Measurements from ENCODE around the gene RAX2. TPM values are rescaled to one million over a fixed set of nuclear protein-coding genes. Genes with fewer than 3 reads are reported as not detected.

RAX2 gene
- total RNA-seq, 1 donor from 2014 or later, result not detected

DNA sequence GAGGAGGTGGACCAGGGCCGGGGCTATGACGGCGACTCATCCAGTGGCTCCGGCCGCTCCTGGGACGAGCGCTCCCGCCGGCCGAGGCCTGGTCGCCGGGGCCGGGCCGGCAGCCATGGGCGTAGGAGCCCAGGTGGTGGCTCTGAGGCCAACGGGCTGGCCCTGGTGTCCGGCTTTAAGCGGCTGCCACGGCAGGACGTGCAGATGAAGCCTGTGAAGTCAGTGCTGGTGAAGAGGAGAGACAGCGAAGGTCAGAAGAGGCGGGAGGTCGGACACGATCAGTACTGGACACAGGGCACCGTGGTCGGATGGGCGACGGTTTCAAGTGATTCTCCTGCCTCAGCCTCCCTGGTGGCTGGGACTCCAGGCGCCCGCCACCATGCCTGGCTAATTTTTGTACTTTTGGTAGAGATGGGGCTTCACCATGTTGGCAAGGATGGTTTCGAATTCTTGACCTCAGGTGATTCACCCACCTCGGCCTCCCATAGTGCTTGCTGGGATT is 41.5 kb downstream of the RAX2 start:
- DNase-seq (ENCODE audit: low read depth), result no peak
- H3K36me3 ChIP-seq (ENCODE audit: control insufficient read depth, insufficient read depth, low read length), result no peaks in the 10 kb centered on the region
- no peak for TF ChIP-seq CTCF (IDR thresholded peaks at IDR 0.05; ENCODE audit: insufficient read depth, low read length, poor library complexity, severe bottlenecking)
- no peak overlapping the region for H3K4me3 ChIP-seq (ENCODE audit: low read depth, low read length)
- H3K27me3 ChIP-seq (ENCODE audit: control insufficient read depth, insufficient read depth, low read length), result peaks cover 5% of the 10 kb centered on the region

DNA sequence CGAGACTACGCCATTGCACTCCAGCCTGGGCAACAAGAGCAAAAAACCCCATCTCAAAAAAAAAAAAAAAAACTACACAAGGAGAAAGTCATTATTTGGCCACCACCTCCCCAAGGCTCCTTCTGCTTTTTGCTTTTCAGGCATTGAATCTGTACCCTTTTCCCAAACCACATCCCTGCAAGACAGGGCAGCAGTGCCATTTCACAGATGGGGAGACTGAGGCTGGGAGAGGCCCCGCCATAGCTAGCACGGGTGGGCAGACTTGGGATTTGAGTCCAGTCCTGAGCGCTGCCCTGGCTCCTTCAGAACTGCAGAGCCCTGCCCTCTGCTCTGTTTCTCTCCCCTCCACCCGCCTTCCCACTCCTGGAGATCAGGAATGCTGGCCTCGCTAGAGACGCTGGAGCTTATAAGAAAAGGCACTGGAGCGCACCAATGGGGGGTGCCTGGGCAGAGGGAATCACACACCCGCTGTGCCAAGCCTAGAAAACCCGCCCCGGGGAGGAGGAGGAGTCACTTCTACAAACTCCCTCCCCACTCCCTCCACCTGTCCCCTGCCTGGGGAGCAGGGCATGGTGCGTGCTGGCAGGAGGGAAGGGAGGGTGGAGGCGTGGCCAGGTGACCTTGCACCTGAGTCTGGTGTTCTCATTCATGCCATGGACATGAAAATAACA is 46.3 kb downstream of the RAX2 start:
- TF ChIP-seq CTCF (IDR thresholded peaks at IDR 0.05; ENCODE audit: insufficient read depth, low read length, poor library complexity, severe bottlenecking), result no peak
- Histone ChIP-seq H3K36me3 (ENCODE audit: control insufficient read depth, insufficient read depth, low read length) (no peaks in the 10 kb centered on the region), H3K27me3 (ENCODE audit: control insufficient read depth, insufficient read depth, low read length) (peaks cover 34% of the 10 kb centered on the region), H3K4me3 (ENCODE audit: low read depth, low read length) (no peak overlapping the region)
- no peak for DNase-seq (ENCODE audit: low read depth)

- Histone ChIP-seq H3K27me3 (ENCODE audit: control insufficient read depth, insufficient read depth, low read length) (peaks cover 39% of the 10 kb centered on the region), H3K4me3 (ENCODE audit: low read depth, low read length) (no peak overlapping the region), H3K36me3 (ENCODE audit: control insufficient read depth, insufficient read depth, low read length) (no peaks in the 10 kb centered on the region)
- no peak for TF ChIP-seq CTCF (IDR thresholded peaks at IDR 0.05; ENCODE audit: insufficient read depth, low read length, poor library complexity, severe bottlenecking)
- no peak for DNase-seq (ENCODE audit: low read depth)
These were observed 46.9 kb downstream of the RAX2 start for GRCh38 chr19:3725121-3725520.

GRCh38 chr19:3723883-3724282 is 48.1 kb downstream of the RAX2 start:
- H3K4me3 ChIP-seq (ENCODE audit: low read depth, low read length), result no peak overlapping the region
- no peaks in the 10 kb centered on the region for H3K36me3 ChIP-seq (ENCODE audit: control insufficient read depth, insufficient read depth, low read length)
- TF ChIP-seq CTCF (IDR thresholded peaks at IDR 0.05; ENCODE audit: insufficient read depth, low read length, poor library complexity, severe bottlenecking), result no peak
- peaks cover 39% of the 10 kb centered on the region for H3K27me3 ChIP-seq (ENCODE audit: control insufficient read depth, insufficient read depth, low read length)
- DNase-seq (ENCODE audit: low read depth), result no peak

GRCh38 chr19:3723110-3723488 is 48.9 kb downstream of the RAX2 start:
- TF ChIP-seq CTCF (IDR thresholded peaks at IDR 0.05; ENCODE audit: insufficient read depth, low read length, poor library complexity, severe bottlenecking), result no peak
- Histone ChIP-seq H3K27me3 (ENCODE audit: control insufficient read depth, insufficient read depth, low read length) (peaks cover 39% of the 10 kb centered on the region), H3K4me3 (ENCODE audit: low read depth, low read length) (no peak overlapping the region)

More at GRCh38 chr19:3723110-3723488, 48.9 kb downstream of the RAX2 start:
- DNase-seq (ENCODE audit: low read depth), result no peak
- no peaks in the 10 kb centered on the region for H3K36me3 ChIP-seq (ENCODE audit: control insufficient read depth, insufficient read depth, low read length)
